ENCODE measurements around the gene QRSL1. TPM values are rescaled to one million over a fixed set of nuclear protein-coding genes. Genes with fewer than 3 reads are reported as not detected.

Gene QRSL1
- total RNA-seq, 2 donors from 2014 or later = 6.1 to 9.4 TPM

- H3K36me3 ChIP-seq = no peaks in the 10 kb centered on the region
- 32% methylated on average over 10 of the region's 10 CpGs for WGBS
- no peaks in the 10 kb centered on the region for H3K9me3 ChIP-seq
- peak; percentile 8 for DNase-seq (ENCODE audit: low spot score)
- no peak for TF ChIP-seq POLR2AphosphoS5 (IDR thresholded peaks at IDR 0.05)
- no peak for TF ChIP-seq POLR2A (IDR thresholded peaks at IDR 0.05)
- TF ChIP-seq CTCF (IDR thresholded peaks at IDR 0.05) = no peak
- H3K4me3 ChIP-seq = no peak overlapping the region
- H3K27ac ChIP-seq = no peak overlapping the region
- intact Hi-C loops (cut with DNase I) = no loop called here
- no peaks in the 10 kb centered on the region for H3K4me1 ChIP-seq (replicated peaks)
- no peaks in the 10 kb centered on the region for H3K27me3 ChIP-seq (replicated peaks; ENCODE audit: insufficient read depth)
Measured at GRCh38 chr6:106702451-106703110, 73.2 kb downstream of the QRSL1 start.

- H3K27ac ChIP-seq = no peak overlapping the region
- no peak overlapping the region for H3K4me3 ChIP-seq
- H3K4me1 ChIP-seq (replicated peaks) = no peaks in the 10 kb centered on the region
- DNase-seq (ENCODE audit: low spot score) = no peak
- intact Hi-C loops (cut with DNase I) = no loop called here
- TF ChIP-seq POLR2A (IDR thresholded peaks at IDR 0.05) (no peak), CTCF (IDR thresholded peaks at IDR 0.05) (no peak), POLR2AphosphoS5 (IDR thresholded peaks at IDR 0.05) (no peak)
- no peaks in the 10 kb centered on the region for H3K9me3 ChIP-seq
- H3K27me3 ChIP-seq (replicated peaks; ENCODE audit: insufficient read depth) = no peaks in the 10 kb centered on the region
- 94% methylated on average over 4 of the region's 4 CpGs for WGBS
- H3K36me3 ChIP-seq = no peaks in the 10 kb centered on the region
Measured at GRCh38 chr6:106704327-106704726, 74.9 kb downstream of the QRSL1 start.

GRCh38 chr6:106705156-106705555 lies 75.8 kb downstream of the QRSL1 start:
- Histone ChIP-seq H3K4me3 (no peak overlapping the region), H3K27me3 (replicated peaks; ENCODE audit: insufficient read depth) (no peaks in the 10 kb centered on the region), H3K27ac (no peak overlapping the region), H3K4me1 (replicated peaks) (no peaks in the 10 kb centered on the region), H3K36me3 (no peaks in the 10 kb centered on the region), H3K9me3 (no peaks in the 10 kb centered on the region)
- 89% methylated on average over 6 of the region's 6 CpGs for WGBS
- intact Hi-C loops (cut with DNase I) = no loop called here
- DNase-seq (ENCODE audit: low spot score) = no peak
- TF ChIP-seq CTCF (IDR thresholded peaks at IDR 0.05) = no peak
- TF ChIP-seq POLR2AphosphoS5 (IDR thresholded peaks at IDR 0.05) = no peak
- no peak for TF ChIP-seq POLR2A (IDR thresholded peaks at IDR 0.05)

- no peak overlapping the region for H3K4me3 ChIP-seq
- WGBS = 83% methylated on average over 1 of the region's 1 CpG
- TF ChIP-seq POLR2AphosphoS5 (IDR thresholded peaks at IDR 0.05) (no peak), CTCF (IDR thresholded peaks at IDR 0.05) (no peak), POLR2A (IDR thresholded peaks at IDR 0.05) (no peak)
Measured at GRCh38 chr6:106710580-106710979, 81.2 kb downstream of the QRSL1 start.

GRCh38 chr6:106714281-106714680 lies 84.9 kb downstream of the QRSL1 start:
- no peaks in the 10 kb centered on the region for H3K9me3 ChIP-seq
- 92% methylated on average over 2 of the region's 2 CpGs for WGBS
- no peaks in the 10 kb centered on the region for H3K36me3 ChIP-seq
- DNase-seq (ENCODE audit: low spot score) = no peak
- intact Hi-C loops (cut with DNase I) = no loop called here
- TF ChIP-seq POLR2A (IDR thresholded peaks at IDR 0.05) (no peak), POLR2AphosphoS5 (IDR thresholded peaks at IDR 0.05) (no peak), CTCF (IDR thresholded peaks at IDR 0.05) (no peak)
- H3K4me3 ChIP-seq = no peak overlapping the region
- H3K27me3 ChIP-seq (replicated peaks; ENCODE audit: insufficient read depth) = no peaks in the 10 kb centered on the region
- no peaks in the 10 kb centered on the region for H3K4me1 ChIP-seq (replicated peaks)
- H3K27ac ChIP-seq = no peak overlapping the region

More at GRCh38 chr6:106710580-106710979, 81.2 kb downstream of the QRSL1 start:
- intact Hi-C loops (cut with DNase I) = no loop called here
- Histone ChIP-seq H3K9me3 (no peaks in the 10 kb centered on the region), H3K27me3 (replicated peaks; ENCODE audit: insufficient read depth) (no peaks in the 10 kb centered on the region), H3K27ac (no peak overlapping the region), H3K4me1 (replicated peaks) (no peaks in the 10 kb centered on the region), H3K36me3 (no peaks in the 10 kb centered on the region)
- DNase-seq (ENCODE audit: low spot score) = no peak

Measured in prostate gland (tissue), 2 donors.